GM18868 (cell line): ENCODE data around the gene TGDS.
A peak's percentile ranks its signal among the peaks of the same experiment; 100 is the strongest.

Source experiments
- ATAC-seq: cut with Tn5 transposase; IDR thresholded peaks from one replicate; pipeline ENCODE4 v1.9.1; 2021; ENCODE audit warnings: mild to moderate bottlenecking, moderate library complexity; ENCODE audit not compliant: unreplicated experiment

The TGDS gene

DNA sequence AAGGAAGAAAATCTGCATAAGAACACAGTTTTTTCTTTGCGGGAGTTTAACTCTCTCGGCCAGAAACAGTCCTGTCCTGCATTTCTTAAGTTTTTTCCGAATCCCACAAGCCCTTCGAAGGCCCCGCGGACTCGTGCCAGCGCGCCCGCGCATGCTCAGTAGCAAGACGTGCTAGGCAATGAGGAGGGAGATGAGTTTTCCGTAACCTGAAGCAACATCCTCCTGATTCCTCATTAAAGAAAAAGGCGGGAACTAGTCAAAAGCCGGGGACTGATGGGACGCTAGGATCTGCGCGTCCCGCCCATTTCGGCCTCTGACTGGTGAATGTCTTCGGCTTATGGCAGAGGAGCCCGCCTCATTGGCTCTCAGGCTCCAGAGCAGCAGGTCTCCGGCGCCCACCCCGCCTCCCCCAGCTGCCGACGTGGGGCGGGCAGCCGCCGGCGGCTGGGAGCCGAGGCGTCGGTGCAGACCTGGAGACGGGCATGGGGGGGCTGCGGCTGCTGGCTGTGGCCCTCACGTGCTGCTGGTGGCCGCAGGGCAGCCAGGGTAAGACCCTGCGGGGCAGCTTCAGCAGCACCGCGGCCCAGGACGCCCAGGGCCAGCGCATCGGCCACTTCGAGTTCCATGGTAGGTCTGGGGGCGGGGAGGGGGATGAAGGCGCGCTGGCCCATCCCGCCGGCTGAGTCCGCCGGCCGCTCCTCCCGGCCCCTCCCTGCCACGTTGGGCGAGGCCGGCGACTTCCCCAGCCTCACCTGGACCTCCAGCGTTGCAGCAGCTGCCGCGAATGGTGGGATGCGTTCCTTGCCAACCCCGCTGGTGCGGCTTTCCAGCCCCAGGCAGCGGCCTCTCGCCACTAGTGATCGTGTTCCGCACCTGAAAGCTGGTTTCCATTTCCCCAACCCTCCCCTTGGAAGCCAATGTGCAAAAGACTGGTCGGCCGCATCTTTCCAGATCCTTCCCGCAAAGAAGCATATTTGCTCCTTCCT is 5.8 kb upstream of the TGDS start, which contains the start of gene GPR180:
GPR180 (plus strand) TSS at position 412 of the 986 bp plus-strand sequence; CDS start at position 483, 71 bp downstream.
- ATAC-seq, result peak; percentile 99

DNA sequence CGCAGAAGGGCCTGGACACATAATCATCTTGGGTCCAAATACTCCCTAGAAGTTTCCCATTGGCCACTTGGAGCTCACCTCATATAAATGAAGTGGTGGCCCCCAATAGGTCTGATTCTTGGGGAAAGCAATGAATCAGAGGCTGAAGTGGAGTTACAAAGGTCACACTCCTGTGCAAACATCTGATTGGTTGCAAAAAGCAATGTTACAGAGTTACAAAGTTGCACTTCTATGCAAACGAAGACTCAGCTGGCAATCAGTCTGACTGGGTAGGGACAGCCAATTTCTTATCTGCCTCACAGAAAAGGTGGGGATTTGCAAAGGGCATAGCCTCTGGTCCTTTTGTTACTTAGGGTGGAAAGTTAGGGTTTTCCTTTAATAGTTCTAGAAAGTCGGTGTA is 3.9 kb upstream of the TGDS start:
- ATAC-seq, result no peak

DNA sequence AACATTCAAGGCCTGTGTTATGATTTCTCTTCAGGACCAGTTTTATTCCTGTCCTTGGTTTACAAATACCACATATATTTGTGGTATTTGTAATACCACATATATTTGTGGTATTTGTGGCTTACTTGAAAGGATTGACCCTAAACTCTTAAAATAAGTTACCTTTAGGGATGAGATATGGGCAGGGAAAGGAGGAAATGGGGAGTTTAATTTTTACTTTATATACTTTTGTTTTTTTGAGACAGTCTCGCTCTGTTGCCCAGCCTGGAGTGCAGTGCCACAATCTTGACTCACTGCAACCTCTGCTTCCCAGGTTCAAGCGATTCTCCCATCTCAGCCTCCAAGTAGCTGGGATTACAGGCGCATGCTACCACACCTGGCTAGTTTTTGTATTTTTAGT is 2.3 kb upstream of the TGDS start:
- ATAC-seq, result no peak

DNA sequence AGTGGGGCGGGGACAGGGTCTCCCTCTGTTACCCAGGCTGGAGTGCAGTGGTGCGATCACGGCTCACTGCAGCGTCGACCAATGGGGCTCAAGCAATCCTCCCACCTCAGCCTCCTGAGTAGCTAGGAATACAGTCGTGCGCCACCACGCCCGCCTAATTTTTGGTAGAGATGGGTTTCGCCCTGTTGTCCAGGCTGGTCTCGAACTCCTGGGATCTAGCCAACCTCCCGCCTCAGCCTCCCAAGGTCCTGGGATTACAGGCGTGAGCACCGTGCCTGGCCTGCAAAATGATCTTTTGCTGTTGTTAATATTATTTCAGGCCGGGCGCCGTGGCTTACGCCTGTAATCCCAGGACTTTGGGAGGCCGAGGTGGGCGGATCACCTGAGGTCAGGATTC is 621 bp upstream of the TGDS start:
- no peak for ATAC-seq

DNA sequence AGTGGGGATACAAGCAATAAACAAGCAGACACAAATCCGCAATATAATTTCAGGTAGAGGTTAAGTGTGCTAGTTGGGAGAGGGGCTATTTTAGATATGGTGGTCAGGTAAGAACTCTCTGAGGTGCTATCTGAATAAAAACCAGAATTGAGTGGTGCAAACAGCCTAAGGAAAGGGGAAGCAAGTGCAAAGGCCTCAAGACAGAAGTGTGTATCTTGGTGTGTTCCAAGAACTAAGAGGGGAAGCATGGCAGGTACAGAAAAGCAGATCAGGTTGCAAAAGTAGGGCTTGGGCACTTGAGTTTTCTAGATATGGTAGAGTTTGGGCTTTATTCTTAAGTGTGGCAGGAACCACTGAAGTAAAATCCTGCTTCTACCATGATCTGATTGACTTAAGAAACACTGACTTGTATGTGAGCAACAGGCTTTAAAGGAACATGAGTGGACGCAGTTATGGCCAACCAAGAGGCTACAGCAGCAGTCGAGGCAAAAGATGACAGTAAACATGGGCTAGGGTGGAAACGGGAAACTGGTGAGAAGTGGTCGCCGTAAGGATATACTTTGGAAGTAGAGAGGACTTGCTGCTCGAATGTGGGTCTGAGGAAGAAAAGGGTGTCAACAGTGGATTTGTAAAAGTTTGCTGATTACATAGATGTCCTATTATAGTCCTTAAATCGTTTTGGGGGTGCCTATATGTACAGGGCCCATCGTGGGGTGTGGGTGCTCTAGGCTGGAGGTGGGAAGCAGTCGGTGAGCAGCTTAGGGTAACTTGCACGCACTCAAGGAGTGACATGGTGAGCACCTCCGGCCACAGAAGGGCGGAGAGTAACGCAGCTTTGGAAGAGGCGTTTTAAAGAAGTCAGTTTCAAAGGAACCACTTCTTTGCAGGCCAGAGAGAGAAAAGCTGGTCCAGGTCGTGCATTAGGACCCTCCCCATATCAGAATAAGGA is 677 bp downstream of the TGDS start:
- ATAC-seq, result peak; percentile 49

DNA sequence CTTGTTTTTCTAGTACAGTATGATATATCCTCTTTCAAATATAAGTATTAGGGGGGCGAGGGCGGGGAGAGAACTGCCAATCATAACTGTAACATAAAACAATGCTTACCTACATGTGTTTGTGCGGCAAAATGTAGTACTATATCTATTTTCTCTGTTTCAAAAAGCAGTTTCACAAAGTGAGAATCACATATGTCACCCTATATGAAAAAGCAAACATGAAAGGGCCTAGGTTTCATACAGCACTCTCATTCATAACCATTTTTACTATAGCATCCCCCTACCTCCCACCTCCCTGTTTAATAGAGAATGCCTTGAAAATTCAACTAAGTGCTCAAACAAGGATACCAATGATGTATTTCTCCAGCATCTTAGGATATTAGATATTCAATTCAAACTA is 5.2 kb downstream of the TGDS start:
- ATAC-seq, result peak; percentile 53

DNA sequence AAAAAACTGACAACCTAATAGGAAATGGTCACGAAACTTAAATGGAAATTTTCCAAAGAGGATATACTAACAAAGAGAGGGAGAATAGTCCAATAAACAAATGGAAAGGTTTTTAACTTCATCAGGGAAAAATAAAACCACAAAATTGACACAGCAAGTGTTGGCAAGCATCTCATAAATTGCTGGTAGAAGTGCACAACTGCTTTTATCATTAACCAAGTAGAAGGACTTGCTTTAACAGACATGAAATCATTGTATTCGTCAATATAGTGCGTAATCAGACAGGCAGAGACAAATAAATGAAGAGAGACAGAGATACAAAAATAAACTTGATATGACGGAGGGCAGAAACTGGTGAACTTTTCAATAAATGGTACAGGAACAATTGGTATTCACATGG is 7.4 kb downstream of the TGDS start:
- no peak for ATAC-seq

DNA sequence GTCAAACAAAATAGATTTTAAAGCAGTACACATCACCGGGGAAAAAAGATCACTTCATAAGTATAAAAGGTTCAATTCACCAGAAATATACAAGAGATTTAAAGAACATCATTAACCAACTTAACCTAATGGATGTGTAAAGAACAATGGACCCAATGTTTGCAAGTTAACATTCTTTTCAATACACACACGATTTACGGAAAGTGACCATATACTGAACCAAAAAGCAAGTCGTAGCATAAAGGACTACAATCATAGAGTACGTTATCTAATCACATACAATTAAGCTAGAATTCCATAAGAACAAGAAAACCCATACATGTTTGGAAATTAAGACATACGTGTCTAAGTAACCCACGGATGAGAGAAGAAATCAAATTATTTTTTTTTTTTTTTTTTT is 9.6 kb downstream of the TGDS start:
- ATAC-seq, result no peak

DNA sequence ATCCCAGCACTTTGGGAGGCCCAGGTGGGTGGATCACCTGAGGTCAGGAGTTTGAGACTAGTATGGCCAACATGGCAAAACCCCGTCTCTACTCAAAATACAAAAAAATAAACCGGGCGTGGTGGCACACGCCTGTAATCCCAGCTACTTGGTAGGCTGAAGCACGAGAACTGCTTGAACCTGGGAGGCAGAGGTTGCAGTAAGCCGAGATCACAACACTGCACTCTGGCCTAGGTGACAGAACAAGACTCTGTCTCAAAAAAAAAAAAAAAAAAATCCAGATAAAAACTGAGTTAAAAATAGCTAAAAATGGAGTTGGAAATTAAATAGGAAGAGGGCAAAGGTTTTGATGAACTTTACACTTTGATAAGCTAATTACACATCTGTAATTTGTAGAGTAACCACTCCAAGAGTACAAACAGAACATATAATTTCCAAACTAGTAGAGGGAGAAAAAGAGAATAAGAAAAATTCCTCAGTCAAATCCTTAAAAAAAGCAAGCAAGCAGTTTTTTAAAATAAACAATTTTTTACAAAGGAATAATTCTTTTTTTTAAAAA is 10.3 kb downstream of the TGDS start:
- ATAC-seq, result no peak

DNA sequence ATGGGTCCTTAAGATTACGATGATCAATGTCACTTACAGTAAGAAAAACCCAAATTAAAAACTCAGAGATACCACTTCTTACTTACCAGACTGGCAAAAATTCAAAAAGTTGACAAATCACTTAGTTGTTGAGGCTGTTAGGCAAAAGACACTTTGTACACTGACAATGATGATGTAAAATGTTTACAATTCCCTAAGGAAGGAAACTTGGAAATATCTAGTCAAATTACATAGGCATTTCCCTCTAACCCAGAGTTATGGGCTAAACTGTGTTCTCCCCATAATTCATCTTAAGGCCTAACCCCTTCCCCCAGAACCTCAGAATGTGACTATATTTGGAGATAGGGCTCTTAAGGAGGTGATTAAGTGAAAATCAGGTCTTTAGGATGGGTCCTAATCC is 12.0 kb downstream of the TGDS start:
- ATAC-seq, result no peak

DNA sequence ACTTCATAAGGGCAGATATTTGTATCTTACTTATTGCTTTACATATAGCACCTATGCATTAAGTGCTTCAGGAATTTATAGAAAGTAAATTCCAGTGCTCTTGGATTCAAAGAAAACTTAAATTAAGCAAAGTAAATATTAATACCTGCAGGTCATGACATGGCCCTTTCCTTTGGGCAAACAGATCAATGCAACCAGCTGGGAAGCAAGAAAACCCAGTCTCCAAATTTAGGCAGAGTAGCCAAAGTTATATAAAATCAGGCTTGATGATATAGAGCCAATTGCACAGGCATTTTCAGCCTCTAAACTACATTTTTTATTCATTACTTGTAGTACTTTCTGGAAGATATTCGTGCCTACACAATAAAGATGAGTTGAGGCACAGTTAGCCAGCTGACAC is 16.9 kb downstream of the TGDS start:
- no peak for ATAC-seq

DNA sequence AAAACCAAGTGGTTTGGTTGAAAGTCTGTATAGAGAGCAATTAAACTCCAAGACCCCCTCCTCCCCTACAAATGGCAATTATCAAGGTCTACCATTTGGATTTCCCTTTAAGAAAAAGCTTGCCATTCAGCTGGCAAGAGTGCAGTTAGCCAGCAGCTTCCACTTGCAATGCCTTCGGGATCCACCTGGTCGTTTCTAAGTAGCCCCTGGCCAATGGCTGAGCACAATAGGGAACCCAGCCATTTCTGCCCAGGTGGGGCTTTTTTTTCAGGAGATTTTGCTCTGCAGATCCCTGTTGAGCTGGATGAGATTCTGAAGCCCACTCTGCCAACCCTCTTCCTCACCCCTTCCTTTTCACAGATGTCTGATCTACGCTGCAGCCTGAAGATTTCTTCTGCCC is 26.3 kb downstream of the TGDS start:
- no peak for ATAC-seq

DNA sequence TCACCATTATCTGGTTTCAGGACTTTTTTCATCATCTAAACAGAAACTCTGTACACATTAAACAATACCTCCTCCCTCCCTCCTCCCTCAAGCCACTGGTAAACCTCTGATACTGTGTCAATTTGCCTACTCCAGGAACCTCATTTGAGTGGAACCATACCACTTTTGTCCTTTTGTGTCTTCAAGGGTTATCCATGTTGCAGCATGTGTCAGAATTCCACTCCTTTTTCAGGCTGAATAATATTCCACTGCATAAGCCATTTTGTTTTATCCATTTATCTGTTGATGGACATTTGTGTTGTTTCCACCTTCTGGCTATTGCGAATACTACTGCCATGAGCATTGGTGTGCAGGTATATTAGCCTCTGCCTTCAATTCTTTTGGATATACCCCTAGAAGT is 27.5 kb downstream of the TGDS start:
- ATAC-seq, result no peak

DNA sequence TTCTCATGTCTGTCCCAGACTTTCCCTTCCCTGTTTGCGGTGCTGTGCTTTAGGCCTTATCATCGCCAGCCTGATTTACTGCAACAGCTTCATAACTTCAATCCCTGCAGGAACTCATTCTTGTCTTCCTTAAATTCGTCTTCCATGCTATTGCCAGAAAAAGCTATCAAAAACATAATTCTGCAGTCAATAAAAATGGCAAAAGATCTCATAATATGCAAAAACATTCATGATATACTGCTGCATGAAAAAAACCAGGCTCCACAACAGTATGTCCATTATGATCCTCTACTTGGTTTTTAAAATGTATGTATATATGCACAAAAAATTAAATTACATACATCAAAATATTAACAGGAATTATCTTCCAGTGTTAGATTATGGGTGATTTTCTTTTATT is 28.4 kb downstream of the TGDS start:
- no peak for ATAC-seq

DNA sequence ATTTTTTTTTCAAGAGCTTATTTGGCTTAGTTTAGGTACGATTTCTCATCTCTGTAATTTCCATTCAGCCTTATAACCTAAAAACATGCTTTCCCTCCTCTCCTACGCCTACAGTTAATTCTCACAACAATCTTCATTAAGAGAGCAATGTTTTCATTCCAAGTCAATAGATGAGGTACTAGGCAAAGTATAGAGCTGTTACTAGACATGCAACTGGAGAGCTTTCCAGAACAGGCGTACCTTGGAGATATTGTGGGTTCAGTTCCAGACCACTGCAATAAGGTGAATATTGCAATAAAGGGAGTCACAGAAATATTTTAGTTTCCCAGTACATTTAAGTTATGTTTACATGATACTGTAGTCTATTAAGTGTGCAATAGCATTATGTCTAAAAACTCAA is 34.8 kb downstream of the TGDS start:
- no peak for ATAC-seq

DNA sequence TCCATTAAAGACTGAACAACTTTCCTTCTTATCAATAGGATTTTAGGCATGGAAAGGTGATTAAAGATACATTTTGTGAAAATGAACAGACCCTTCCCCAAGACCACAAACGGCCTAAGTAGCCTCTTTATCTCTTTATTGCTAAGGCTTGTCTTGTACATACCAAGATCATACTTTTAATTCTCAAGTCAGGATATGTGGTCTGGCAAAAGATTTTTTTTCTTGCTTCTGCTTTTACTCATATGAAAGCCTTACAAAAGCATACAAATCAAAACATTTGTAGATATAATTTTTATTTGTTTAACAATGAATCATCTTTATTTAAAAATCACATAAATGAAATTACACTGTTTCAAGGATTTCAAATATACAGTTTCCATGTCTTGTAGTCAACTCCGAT is 35.8 kb downstream of the TGDS start:
- ATAC-seq, result no peak

DNA sequence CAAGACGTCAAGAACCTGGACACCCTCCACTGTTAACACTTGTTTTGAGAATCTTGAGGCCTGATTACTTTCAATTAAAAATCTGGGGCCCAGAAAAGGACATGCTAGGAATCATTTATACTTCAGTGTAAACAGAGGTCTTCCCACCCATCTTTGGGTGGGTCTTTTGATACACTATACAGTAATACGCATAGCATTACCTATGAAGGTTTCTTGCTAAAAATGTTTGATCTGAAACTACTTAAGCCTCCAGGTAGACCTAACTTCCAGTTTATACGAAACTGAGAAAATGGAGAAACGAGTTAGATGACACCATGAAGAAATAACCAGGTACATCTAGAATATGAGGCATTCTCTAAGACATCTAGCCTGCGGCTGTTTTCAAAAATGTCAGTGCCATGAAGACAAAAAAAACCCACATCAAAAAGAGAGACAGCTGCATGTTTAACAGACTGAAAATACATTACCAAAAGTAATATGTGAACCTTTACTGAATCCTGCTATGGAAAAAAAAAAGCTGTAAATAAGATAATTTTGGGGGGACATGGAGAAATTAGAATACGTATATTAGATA is 36.6 kb downstream of the TGDS start:
- ATAC-seq, result no peak

DNA sequence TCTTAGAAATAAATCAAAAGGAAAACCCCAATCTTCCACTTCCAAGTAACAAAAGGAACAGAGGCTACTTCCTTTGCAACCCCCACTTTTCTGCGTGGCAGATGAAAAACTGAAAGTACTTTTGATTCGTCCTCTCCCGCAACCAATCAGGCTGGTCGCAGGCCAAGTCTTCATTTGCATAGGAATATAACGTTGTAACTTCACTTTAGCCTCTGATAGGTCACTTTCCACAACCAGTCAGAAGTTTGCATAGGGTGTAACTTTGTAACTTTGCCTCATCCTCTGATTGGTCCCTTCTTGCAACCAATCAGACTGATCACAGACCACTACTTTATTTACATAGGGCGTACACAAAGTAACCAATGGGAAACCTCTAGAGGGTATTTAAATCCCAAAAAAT is 37.2 kb downstream of the TGDS start:
- no peak for ATAC-seq

DNA sequence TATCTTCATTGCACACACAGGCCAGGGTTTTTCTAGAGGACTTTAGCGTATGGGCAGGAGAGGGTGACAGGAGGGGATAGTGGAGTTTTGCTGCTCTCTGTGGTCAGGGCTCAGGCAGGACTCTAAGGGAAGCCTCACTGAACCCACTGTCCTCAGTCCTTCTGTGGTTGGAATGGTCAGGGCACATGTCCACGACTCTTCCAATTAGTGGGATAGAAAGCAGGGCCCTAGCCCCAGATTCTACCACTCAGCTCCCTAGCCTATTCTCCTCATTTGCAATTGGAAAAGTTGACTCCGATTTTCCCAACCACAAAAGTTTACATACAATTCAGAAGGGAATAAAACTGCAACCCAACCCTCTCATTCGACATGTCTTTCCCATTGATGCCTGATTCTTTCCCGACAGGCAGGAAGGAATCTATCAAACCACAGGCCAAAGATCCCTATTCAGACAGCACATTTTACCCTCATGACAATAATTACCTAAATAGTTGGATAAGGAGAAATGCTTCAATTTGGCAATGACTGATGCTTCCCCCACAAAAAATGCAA is 38.2 kb downstream of the TGDS start:
- ATAC-seq, result no peak

DNA sequence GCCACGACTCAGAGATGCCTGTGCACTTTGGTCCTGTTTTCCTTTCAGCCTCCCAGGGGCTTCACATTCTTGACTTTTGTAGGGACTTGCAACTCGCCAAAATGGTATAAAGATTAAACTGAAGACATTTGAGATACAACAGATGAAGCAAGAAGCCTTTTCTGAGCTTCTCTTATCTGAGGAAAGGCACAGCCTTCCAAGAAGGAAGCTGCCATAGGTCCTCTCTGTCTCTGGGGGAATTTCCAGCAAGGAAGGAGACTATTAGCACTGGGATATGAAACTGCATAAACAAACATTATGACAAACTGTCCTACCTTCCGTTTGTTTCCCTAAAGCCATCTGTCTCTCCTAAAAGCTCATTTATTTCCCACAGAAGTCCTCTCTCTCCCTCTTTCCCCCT is 39.3 kb downstream of the TGDS start:
- no peak for ATAC-seq

DNA sequence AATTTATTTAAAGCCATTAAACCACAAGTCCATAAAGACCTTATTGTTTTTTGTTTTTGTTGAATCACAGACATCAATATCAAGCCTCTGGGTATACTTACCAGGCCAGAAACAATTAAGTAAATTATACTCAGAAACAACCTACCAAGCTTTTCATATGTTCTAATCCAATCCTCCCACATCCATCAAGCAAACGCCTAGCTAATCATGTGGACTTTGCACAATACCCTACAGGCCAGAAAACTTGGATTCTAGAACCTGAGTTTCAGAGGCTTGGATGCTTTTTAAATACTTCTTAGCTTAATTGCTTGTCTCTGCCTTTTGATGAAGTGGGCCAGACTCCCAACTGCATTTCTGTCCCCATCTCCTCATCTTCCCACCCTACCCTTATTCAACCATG is 39.9 kb downstream of the TGDS start:
- ATAC-seq, result no peak
